Heart left ventricle (tissue), 13 donors: ENCODE measurements around the gene GLO1.

Experiments
- POLR2A ChIP-seq, 2 donors: fragments of 450-650 bp; IDR thresholded peaks; one replicate each; pipeline ENCODE4 v1.6.1; 2017; ENCODE audit warnings: antibody characterized with exemption in 2 of 2, mild to moderate bottlenecking in 2 of 2, moderate library complexity in 2 of 2
- TF ChIP-seq, protein P1 (sequence below), 12 donors: fragments of 200-600 bp; sonication (generic) in 4 of 12; IDR thresholded peaks; one replicate each; pipeline versions ENCODE4 v1.5.0 to v1.8.0; 2018 to 2022; ENCODE audit warnings: antibody characterized with exemption in 12 of 12, mild to moderate bottlenecking in 5 of 12
- donor health status: ischemic (EF 13 %, LVEDD 7.1; RV severe dilation, severe dysfunction).
- donor health status: DM: no; HTN: yes; CAD: no.
- donor health status: DM: no; HTN: no; CAD: no.
- donor health status: ischemic (EF 25% LVEDD 6.9; RV normal size, moderate dysfunction).
- donor health status: ischemic (EF 25% LVEDD 5.7; RV mildly dilated, moderate dysfunction).
- donor health status: ischemic (EF 35%, LVEDD 5.7; RV mildly dilated, moderate dysfunction).
- donor health status: nonischemic (EF 11% LVEDD 7.7; RV severe dilation, severe dysfunction).
- donor health status: DM: yes; HTN: yes; CAD: no.
- donor health status: PGD.
- donor health status: ischemic (EF 29% LVEDD 5.4; RV normal size, mild dysfunction).
- donor health status: nonischemic (EF 23%, LVEDD 6.1; RV moderate dilation, normal function).

DNA sequence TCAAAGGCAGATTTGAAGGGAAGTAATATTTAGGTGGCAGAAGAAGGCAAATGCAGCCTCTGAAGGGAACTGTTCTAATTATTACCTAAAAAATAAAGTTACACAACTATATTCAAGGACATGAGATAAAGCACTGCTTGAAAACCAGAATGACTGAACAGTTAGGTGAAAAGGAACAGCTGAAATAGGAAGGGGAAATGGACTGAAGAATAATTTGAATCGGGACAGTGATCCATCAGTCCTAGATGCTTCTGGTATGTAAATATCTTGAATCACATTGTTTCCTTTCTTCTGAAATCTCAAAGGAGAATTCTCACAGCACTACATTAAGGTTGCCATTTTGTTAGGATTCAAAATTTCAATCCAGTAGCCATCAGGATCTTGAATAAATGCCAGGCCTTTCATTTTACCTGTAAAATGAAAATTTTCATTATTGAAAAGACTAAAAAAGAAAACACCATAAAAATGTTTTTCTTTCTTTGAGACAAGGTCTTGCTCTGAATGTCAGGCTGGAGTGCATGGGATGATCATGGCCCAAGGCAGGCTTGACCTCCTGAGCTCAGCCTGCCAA, 25.9 kb downstream of the GLO1 start:
- TF ChIP-seq, protein P1, sequence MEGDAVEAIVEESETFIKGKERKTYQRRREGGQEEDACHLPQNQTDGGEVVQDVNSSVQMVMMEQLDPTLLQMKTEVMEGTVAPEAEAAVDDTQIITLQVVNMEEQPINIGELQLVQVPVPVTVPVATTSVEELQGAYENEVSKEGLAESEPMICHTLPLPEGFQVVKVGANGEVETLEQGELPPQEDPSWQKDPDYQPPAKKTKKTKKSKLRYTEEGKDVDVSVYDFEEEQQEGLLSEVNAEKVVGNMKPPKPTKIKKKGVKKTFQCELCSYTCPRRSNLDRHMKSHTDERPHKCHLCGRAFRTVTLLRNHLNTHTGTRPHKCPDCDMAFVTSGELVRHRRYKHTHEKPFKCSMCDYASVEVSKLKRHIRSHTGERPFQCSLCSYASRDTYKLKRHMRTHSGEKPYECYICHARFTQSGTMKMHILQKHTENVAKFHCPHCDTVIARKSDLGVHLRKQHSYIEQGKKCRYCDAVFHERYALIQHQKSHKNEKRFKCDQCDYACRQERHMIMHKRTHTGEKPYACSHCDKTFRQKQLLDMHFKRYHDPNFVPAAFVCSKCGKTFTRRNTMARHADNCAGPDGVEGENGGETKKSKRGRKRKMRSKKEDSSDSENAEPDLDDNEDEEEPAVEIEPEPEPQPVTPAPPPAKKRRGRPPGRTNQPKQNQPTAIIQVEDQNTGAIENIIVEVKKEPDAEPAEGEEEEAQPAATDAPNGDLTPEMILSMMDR (IDR thresholded peaks at IDR 0.05) = no peak
- TF ChIP-seq POLR2A (IDR thresholded peaks at IDR 0.05) = no peak
